GM19351 (cell line): ENCODE data around the gene HYAL2.
"Not testable (repeated sequence)": the region's sequence is repeated elsewhere in the genome, so short reads cannot be mapped to it uniquely, and the experiment has no call there.

Experiments used
- ATAC-seq: cut with Tn5 transposase; IDR thresholded peaks from one replicate; pipeline ENCODE4 v1.9.1; 2021; ENCODE audit warnings: mild to moderate bottlenecking, moderate library complexity; ENCODE audit not compliant: unreplicated experiment

Gene HYAL2

GRCh38 chr3:50272911-50273688 lies 49.4 kb downstream of the HYAL2 start:
- peak; percentile 82 for ATAC-seq

- ATAC-seq, result not testable (repeated sequence)
Measured at GRCh38 chr3:50272538-50272910, 50.0 kb downstream of the HYAL2 start.

GRCh38 chr3:50271314-50271936 lies 51.1 kb downstream of the HYAL2 start:
- no peak for ATAC-seq

GRCh38 chr3:50270422-50271224 lies 51.9 kb downstream of the HYAL2 start:
- ATAC-seq, result no peak

GRCh38 chr3:50269977-50270413 lies 52.5 kb downstream of the HYAL2 start:
- ATAC-seq, result no peak

GRCh38 chr3:50269460-50269859 lies 53.1 kb downstream of the HYAL2 start:
- no peak for ATAC-seq

GRCh38 chr3:50268703-50269451 lies 53.7 kb downstream of the HYAL2 start, which contains the start of gene SEMA3B:
Gene SEMA3B, plus strand, starts transcription at chr3:50269147. Its CDS starts 94 bp downstream, at chr3:50269241.
- ATAC-seq, result no peak

- ATAC-seq, result no peak
Measured at GRCh38 chr3:50268276-50268675, 54.3 kb downstream of the HYAL2 start.
